Measurements from ENCODE around the gene FZD7.

DNA sequence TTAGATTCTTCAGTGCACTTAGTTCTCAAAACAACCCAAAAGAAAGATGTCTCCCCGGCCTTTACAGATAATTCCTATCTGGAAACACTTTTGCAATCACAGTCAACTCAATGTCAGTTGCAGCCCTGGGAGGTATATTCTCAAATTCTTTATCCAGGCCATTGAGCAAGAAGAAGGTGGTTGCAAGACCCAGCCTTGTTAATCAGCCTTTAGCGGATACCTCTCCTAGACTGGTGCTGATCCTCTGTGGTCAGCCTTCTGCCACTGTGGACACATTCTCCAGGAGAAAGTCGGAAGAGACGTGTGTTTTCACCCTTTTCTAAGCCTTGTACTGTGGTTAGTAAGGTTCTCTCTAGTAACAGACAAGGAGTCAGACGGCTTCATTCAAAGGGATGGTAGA, 7.8 kb upstream of the FZD7 start:
- TF ChIP-seq CTCF (IDR thresholded peaks at IDR 0.05) (no peak), POLR2A (IDR thresholded peaks at IDR 0.05) (no peak)

Data from thyroid gland (tissue), 4 donors.